GM19099 (cell line): ENCODE measurements around the gene USP1.

Experiments used
- POLR2A ChIP-seq: IDR thresholded peaks from 3 replicates; pipeline ENCODE4 v1.6.1; 2011; ENCODE audit warnings: low read depth; ENCODE audit not compliant: insufficient read length; ENCODE audit errors: extremely low read depth

Gene USP1

DNA sequence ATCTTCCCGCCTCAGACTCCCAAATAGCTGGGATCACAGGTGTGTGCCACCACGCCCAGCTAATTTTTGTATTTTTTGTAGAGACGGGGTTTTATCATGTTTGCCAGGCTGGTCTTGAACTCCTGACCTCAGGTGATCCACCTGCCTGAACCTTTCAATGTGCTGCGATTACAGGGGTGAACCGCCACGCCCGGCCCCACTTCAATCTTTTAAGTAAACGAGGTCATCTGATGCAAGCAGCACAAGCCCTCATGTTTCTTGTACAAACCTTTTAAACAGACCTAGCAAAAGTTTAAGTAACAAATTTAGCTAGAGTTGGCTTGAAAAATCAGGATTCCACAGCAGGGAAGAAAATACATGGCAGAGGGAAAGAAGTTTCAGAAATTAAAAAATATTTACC, 21.2 kb upstream of the USP1 start:
- no peak for TF ChIP-seq POLR2A

DNA sequence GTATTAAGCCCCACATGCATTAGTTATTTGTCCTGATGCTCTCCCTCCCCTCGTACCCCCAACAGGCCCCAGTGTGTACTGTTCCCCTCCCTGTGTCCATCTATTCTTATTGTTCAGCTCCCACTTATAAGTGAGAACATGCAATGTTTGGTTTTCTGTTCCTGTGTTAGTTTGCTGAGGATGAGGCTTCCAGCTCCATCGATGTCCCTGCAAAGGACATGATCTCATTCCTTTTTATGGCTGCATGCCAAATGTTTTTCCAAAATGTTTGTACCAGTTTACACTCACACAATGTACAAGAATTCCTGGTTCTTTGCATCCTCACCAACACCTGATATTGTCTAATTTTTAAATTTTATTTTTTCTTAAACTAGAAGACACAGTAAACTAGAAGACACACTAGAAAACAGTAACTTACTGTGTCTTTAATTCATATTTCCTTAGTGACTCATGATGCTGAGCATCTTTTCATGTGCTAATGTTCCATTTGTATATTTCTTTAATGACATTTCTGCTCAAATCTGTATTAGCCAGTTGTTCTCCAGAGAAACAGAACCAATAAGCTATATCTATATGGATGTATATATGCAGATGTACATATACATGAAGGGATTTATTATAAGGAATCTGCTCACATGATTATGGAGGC, 19.4 kb upstream of the USP1 start:
- no peak for TF ChIP-seq POLR2A

DNA sequence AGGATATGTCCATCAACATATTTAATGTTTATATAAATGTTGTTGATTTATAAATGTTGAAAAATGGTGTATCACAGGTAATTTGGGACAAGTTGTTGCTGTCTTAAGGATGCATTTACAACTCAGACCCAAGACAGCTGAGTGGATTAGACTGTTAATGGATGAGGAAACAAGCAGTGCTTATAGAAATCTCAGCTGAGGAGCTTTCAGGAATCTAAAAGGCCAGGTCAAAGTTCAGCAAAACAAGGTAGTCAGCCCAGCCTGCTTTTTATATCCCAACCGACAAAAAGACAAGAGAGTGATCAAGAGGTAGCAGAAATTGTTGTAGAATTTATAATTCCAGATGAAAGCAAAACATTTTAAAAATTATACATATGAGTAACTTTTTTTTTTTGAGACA, 16.6 kb upstream of the USP1 start:
- TF ChIP-seq POLR2A, result no peak

DNA sequence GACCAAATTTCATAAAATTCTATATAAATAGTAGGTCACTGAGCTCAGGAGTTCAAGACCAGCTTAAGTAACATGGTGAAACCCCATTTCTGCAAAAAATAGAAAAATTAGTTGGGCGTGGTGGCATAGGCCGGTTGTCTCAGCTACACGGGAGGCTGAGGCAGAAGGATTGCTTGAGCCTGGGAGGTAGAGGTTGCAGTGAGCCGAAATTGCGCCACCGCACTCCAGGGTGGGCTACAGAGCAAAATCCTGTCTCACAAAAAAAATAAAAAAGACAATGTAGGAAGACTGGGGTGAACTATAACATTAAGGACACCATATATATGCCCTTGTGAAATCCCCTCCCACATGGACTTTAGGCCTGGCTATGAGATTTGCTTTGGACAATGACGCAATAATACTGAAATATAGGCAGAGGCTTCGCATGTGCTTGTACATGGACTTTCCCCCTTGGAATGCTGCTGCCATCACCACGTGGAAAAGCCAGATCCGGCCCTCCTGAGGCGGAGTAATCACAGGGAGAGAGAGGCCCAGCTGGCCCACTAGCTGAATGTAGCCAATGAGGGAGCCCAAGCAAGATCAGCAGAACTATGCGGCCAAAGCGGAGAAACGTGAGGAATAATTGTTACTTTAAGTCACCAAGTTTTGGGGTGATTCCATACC, 13.1 kb upstream of the USP1 start:
- no peak for TF ChIP-seq POLR2A

DNA sequence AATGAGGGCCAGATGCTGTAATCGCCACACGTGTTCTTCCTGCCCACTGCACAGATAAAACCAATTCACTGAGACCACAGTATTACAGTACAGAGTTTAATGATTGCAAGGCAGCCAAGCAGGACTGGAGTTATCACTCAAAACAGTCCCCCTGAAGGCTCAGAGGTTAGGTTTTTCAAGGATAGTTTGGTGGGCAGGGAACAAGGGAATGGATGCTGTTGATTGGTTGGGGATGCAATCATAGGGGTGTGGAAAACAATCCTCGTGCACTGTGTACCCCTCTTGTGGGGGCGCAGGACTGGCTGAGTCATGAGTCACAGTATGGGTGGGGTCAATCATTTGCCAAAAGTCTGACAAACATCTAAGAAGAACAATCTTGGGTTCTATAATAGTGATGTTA, 12.4 kb upstream of the USP1 start:
- no peak for TF ChIP-seq POLR2A

DNA sequence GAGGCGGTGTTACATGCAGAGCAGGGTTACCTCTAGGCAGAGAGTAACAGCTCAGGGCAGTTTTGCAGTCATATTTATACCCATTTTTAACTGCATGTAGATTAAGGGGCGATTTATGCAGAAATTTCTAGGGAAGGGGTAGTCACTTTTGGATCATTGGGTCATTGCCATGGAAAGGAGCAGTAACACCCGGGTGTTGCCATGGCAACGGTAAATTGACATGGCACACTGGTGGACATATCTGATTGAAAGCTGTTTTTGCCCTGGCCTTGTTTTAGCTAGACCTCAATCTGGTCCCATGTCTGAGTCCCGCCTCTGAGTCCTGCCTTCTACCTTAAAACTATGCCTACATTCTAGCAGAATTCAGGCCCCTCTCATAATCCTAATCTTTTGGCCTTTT, 11.8 kb upstream of the USP1 start:
- TF ChIP-seq POLR2A, result no peak

DNA sequence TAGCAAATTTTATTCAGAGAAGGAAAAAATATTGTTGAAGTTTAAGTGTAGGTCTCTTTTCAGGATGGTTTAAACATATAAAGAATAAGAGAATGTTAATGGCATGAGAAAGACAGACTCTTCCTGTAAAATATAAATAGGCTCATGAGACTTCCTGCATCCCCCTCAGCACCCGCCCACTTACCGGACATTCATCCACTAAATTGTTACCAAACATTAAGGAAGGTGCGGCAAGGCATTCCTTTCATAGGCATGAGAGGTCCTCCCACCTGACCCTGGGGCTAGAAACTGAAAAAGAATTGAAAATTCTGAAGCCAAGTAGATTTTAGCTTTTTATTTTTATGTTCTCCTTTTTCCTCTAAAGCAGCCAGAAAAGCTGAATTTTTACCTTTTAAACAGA, 10.6 kb upstream of the USP1 start:
- no peak for TF ChIP-seq POLR2A

DNA sequence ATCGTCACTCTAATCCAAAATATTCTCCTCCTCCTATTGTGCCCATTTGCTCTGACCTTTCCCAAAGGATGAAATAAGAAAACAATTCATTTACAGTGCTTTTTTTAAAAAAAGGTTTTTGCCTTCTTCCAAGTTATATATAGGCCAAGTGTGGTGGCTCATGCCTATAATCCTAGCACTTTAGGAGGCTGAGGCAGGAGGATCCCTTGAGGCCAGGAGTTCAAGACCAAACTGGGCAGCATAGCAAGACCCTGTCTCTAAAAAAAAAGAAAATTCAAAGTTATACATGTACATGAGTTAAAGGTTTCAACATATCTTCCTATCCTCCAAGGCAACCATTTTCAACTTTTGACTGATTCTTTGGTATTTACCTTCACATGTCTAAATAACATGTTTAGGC, 10.1 kb upstream of the USP1 start:
- TF ChIP-seq POLR2A, result no peak

DNA sequence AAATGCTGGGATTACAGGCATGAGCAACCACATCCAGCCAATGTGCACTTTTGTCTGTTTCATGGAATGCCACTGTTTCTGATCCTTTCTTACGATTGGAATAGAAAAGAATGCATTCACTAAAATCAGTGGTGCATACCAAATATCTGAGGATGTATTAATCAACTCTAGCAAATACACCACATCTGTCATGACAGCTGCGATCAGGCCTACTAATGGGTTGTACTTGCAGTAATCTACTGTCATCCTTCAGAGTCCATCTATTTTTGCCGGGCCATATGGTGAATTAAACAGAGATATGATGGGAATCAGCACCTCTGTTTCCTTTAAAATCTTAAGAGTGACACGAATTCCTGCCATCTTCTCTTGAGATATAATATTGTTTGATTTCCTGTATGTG, 8.5 kb upstream of the USP1 start:
- TF ChIP-seq POLR2A, result no peak

DNA sequence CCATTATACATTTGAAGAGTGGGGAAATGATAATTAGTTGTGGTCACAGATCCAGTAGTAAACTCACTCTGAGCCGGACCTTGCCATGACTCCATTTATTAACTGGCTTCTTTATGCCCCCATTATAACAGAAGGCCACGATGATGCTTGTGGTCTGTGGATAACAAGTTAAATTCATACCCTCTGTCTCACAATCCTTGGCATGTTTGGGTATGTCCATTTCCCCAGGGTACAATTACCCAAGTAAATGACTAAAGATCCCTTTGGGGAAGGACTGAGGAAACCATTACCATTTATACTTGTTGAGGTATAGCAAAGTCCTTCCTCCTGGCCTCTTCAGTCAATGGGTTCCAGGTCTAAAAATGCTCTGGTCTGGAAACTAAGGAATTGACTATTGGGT, 7.3 kb upstream of the USP1 start:
- TF ChIP-seq POLR2A, result no peak

DNA sequence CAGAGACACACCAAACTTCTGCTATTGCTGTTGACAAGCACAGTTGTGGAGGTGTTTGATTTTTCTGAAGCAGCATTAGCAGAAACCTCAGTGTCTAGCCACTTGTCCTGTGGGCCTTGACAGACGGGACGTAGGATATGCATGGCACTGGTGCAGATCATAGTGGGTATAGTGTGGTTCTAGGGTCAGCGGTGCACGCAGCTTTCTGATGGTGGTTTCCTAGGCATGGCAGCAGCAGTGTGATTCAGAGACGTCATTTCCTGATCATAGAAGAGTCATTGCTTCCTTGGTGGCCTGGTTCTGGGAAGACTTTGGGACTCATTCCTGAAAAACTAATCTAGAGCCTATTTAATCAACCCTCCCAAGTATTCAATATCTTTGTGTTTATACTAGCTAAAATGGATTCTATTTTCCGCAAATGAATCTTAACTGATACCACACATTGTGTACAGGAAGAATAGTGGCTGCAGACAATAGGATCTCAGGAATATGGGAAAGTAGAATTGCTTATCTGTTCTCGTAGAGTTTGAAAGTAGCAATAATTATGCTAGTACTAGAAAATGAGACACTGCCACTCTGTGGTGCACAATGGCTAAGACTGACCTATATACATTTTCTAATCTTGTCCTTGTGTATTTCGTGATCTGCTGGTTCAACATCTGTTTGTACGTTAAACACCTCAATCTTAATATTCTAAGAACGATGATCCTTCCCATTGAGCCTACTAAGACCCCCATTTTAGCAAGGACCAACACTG, 2.8 kb upstream of the USP1 start:
- TF ChIP-seq POLR2A, result no peak

DNA sequence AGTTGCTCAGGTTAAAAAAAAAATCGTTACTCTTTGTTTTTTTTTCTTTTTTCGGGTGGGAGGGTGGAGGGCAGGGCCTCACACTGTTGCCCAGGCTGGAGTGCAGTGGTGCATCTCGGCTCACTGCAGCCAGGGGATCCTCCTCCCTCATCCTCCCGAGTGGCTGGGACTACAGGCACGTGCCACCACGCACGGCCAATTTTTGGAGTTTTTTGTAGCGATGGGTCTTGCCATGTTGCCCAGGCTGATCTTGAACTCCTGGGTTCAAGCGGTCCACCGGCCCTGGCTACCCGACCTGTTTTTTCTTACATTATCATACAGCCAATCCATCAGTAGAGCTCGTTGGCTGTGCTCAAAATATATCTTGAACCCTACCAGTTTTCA, 2.2 kb upstream of the USP1 start:
- no peak for TF ChIP-seq POLR2A

DNA sequence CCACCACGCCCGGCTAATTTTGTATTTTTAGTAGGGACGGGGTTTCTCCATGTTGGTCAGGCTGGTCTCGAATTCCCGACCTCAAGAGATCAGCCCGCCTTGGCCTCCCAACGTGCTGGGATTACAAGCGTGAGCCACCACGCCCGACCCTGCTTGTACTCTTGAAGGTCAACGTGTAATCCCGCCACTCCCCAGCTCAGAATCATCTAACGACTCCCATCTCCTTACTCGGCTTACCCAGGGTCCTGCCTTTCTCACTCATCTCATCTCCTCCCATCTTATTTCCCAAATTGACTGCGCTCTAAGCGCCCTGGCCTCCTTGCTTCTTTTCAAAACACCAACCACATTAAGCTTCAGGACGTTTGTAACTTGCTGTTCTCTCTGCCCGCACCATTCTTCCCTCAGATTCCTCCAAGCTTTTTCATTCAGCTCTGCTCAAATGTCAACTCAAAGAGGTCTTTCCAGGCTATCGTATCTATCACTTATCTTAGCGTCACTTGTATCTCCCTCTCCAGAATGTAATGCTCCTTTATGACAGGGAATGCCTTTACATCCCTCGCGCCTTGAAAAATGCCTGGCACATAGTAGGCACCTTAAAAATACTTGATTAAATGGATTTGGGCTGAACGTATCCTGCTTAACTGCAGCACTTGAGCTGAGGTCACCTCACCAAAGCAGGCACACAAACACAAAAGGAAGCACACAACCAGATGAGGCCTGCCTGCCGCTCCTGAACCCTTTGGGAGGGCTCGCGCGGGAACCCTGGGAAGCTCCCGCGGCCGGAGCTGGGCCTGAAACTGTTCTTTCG, 1.4 kb upstream of the USP1 start:
- TF ChIP-seq POLR2A, result no peak

DNA sequence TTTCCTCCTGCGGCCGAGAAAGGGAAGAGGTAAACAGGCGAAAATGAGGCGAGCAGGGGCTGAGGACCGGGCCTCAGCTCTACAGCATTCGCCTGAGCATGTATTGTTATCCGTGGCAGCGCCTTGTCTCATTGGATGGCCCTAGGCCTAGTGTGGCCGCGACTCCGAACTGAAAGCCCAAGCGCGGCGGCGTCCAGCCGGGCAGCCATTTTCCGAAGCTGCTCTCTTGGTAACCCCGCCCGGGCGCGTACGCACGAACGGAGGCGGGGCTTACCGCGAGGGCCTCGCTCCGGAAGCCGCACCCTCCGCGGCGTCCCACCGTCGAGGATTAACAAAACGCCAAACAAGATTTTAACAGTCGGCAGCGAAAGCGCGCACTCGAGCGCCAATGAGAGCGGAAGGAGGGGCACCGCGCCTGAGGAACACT, 797 bp upstream of the USP1 start:
- TF ChIP-seq POLR2A, result peak; percentile 96

DNA sequence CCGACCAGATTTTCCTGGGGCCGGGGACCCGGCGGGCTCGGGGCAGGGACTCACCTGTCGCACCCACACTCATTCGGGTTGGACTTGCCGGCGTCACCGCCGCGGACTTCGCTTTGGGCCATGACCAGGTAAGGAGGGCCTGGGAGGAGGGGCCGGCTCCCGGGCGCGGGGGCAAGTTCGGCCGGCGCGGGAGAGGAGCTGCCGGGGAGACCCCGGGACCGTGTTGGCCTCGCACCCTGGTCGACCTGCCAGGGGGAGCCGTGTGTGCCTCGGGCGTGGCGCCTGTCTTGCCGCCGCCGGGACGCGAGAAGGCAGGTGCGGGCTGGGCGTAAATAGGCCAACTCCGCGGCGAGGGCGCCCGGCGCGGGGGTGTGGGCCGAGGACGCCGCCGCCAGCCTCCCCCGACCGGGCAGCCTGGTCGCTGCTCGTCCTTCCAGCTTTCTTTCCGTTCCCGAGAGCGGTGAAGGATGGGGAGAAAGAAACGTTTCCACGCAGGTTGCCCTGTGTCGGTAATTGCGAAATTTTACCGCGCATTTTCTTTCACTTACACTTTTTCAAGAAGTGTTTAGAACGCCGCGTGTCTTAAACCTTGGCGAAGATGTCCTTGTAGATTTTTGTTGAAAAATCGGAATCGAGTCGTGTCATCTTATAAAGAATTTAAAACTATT, 558 bp downstream of the USP1 start:
- no peak for TF ChIP-seq POLR2A
